Caco-2 (cell line): ENCODE data around the gene CBFA2T2. TPM values are rescaled to one million over a fixed set of nuclear protein-coding genes. Genes with fewer than 3 reads are reported as not detected.

Experiments
- BruUV-seq: library from RNA; stranded (reverse); fragments of 400-500 nt; replicated peaks from 2 replicates; lab custom pipeline; 2021; lab: Mats Ljungman, UMichigan
- CTCF ChIA-PET: fragments of 300-600 bp; sonication (Branson Sonifier 250); formaldehyde crosslinking; loops from one replicate; lab custom pipeline; 2022; ENCODE audit warnings: antibody characterized with exemption; lab: Charles Lee
- POLR2A ChIA-PET: fragments of 300-600 bp; sonication (Branson Sonifier 250); formaldehyde crosslinking; loops from one replicate; lab custom pipeline; 2022; ENCODE audit warnings: antibody characterized with exemption; lab: Charles Lee
- DNase-seq, 2 experiments: peaks; one replicate each; pipeline versions ENCODE4 v3.0.0 to v3.0.0-alpha.2; 2020 to 2022
- H3K27me3 ChIP-seq: replicated peaks from 2 replicates; pipeline ENCODE4 v1.6.0; 2011; ENCODE audit warnings: low read length; ENCODE audit not compliant: control insufficient read depth, insufficient read depth
- H3K36me3 ChIP-seq: 2 replicates; pipeline ENCODE4 v1.5.1; 2011; ENCODE audit warnings: low read length; ENCODE audit not compliant: control insufficient read depth, insufficient read depth
- H3K4me1 ChIP-seq: fragments of 250-450 bp; sonication (Bioruptor Pico); 2 replicates; pipeline ENCODE4 v1.5.1; 2020; ENCODE audit warnings: mild to moderate bottlenecking
- H3K4me3 ChIP-seq: 2 replicates; pipeline ENCODE4 v1.5.1; 2011; ENCODE audit warnings: low read depth, mild to moderate bottlenecking, control low read depth, low read length
- H3K9me3 ChIP-seq: fragments of 250-450 bp; sonication (Bioruptor Pico); 2 replicates; pipeline ENCODE4 v1.5.1; 2020; ENCODE audit warnings: mild to moderate bottlenecking, moderate library complexity
- H3K27ac Mint-ChIP-seq: one replicate; pipeline ENCODE4 v1.8.0; 2022; ENCODE audit warnings: mixed read lengths; ENCODE audit not compliant: unreplicated experiment
- H3K27me3 Mint-ChIP-seq: one replicate; pipeline ENCODE4 v1.8.0; 2022; ENCODE audit warnings: mixed read lengths; ENCODE audit not compliant: insufficient read depth, unreplicated experiment
- H3K36me3 Mint-ChIP-seq: one replicate; pipeline ENCODE4 v1.8.0; 2022; ENCODE audit warnings: mild to moderate bottlenecking, mixed read lengths; ENCODE audit not compliant: insufficient read depth, unreplicated experiment
- H3K4me1 Mint-ChIP-seq: one replicate; pipeline ENCODE4 v1.8.0; 2022; ENCODE audit warnings: low read depth, mixed read lengths; ENCODE audit not compliant: unreplicated experiment
- H3K4me3 Mint-ChIP-seq: one replicate; pipeline ENCODE4 v1.8.0; 2022; ENCODE audit warnings: mild to moderate bottlenecking, moderate library complexity, mixed read lengths; ENCODE audit not compliant: unreplicated experiment
- H3K9me3 Mint-ChIP-seq: one replicate; pipeline ENCODE4 v1.8.0; 2022; ENCODE audit warnings: mixed read lengths; ENCODE audit not compliant: unreplicated experiment
- intact Hi-C: fragments of 100-400 bp; cut with micrococcal nuclease; formaldehyde crosslinking; loops from one replicate; pipeline ENCODE4 v1.10.0; 2022; ENCODE audit not compliant: unreplicated experiment
- total RNA-seq: library from RNA; stranded (reverse); gene quantifications from 2 replicates; pipeline ENCODE4 v1.2.3, GENCODE V29; 2022
- TF ChIP-seq, protein P1 (sequence below), 2 experiments: fragments of 200-600 bp in 1 of 2; IDR thresholded peaks; 1 replicate in 1 of 2; 2 replicates in 1 of 2; pipeline versions ENCODE4 v1.5.1 to v1.8.0; 2011 to 2022; ENCODE audit warnings: antibody characterized with exemption in 1 of 2, control low read depth in 1 of 2, inconsistent platforms in 1 of 2, low read depth in 1 of 2, low read length in 1 of 2, mild to moderate bottlenecking in 1 of 2, moderate library complexity in 1 of 2; ENCODE audit not compliant: insufficient read depth in 1 of 2, severe bottlenecking in 1 of 2, unreplicated experiment in 1 of 2

CBFA2T2 gene
- total RNA-seq, 1 experiment from 2014 or later, result 30.6 TPM

DNA sequence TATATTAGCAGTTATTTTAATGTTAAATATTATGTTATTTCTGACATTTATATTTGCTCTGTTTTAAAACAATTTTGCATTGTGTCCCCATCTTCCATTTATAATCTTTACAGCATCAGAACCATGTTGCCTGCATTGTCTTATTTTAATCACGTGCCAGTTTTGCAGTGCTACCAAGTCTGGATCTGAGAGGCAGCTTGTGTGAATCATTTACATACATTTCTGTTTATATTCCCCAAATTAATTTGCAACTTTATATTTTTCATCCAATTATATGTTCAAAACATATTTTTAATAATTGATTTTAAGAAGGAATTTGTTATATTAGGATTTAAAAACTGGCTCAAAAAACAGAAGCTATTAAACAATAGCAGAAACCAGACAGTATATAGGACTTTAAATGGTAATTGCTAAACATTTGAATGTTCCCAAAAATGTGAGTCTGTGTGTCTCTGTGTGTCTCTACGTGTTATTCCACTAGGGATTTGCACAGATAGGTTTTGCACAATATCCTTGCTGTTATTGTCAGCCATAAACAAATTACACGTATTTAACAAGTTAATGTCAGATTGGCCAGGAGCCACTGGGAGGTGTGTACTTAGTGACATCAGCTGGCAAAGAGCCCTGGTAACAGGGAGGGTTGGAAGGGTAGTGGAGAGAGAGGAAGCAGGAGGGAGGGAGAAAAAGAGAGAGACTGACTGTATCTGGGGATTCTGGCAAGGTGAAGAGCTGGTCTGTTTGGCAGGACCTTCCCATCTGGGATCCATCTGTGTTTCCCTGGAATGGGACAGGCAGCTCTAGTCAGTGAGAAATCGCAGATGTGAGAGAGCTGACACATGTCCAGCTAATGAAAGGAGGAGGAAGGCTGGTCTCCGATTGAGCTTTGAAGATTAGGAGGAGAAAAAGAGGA, 72.1 kb downstream of the CBFA2T2 start:
- intact Hi-C loops, result no loop called here
- POLR2A ChIA-PET, result interaction anchor here (0.5 to 1.6 kb wide), 2 partner anchors 72 to 80 kb away, joined by 3 to 5 read pairs; partner anchors contain the start of gene CBFA2T2

DNA sequence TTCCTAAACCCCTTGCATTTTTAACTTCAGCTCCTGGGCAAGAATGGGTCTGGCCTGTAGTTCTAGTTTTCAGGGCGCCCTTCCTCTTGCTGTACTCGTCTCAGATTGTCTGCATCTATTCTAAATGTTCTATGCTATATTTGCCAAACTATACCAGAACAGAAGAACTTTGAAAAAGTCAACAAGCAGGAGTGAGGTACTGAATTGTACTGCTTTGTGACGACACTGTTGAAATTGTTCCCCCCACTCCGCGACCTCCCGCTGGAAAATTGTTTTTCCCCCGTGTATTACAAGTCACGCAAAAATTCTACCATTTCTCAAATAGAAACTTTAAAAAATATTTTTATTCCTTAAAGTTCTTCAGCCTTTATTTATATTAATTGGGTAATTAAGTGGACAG, 73.9 kb downstream of the CBFA2T2 start:
- H3K4me1 ChIP-seq, result no peaks in the 10 kb centered on the region
- no peak overlapping the region for H3K27ac Mint-ChIP-seq

More for the DNA sequence above, 72.1 kb downstream of the CBFA2T2 start:
- no peaks in the 10 kb centered on the region for H3K4me1 Mint-ChIP-seq
- no peak overlapping the region for H3K4me3 ChIP-seq
- H3K36me3 ChIP-seq, result no peaks in the 10 kb centered on the region
- H3K9me3 ChIP-seq, result no peaks in the 10 kb centered on the region
- H3K36me3 Mint-ChIP-seq, result peaks cover 8% of the 10 kb centered on the region
- no peaks in the 10 kb centered on the region for H3K9me3 Mint-ChIP-seq
- no peak overlapping the region for H3K27ac Mint-ChIP-seq
- BruUV-seq, result no TSS peak
- H3K27me3 ChIP-seq, result no peaks in the 10 kb centered on the region
- DNase-seq, result peak in 1 of 2 experiments; percentile 35
- TF ChIP-seq, protein P1, sequence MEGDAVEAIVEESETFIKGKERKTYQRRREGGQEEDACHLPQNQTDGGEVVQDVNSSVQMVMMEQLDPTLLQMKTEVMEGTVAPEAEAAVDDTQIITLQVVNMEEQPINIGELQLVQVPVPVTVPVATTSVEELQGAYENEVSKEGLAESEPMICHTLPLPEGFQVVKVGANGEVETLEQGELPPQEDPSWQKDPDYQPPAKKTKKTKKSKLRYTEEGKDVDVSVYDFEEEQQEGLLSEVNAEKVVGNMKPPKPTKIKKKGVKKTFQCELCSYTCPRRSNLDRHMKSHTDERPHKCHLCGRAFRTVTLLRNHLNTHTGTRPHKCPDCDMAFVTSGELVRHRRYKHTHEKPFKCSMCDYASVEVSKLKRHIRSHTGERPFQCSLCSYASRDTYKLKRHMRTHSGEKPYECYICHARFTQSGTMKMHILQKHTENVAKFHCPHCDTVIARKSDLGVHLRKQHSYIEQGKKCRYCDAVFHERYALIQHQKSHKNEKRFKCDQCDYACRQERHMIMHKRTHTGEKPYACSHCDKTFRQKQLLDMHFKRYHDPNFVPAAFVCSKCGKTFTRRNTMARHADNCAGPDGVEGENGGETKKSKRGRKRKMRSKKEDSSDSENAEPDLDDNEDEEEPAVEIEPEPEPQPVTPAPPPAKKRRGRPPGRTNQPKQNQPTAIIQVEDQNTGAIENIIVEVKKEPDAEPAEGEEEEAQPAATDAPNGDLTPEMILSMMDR (IDR thresholded peaks at IDR 0.05; ENCODE audit: insufficient read depth in 1 of 2, low read depth in 1 of 2, low read length in 1 of 2, severe bottlenecking in 1 of 2, unreplicated experiment in 1 of 2), result no peak
- no peak overlapping the region for H3K4me3 Mint-ChIP-seq
- no peaks in the 10 kb centered on the region for H3K27me3 Mint-ChIP-seq
- CTCF ChIA-PET, result interaction anchor here (0.5 to 0.7 kb wide), 2 partner anchors 104 to 652 kb away, joined by 3 read pairs; no protein-coding TSS in a partner anchor
- H3K4me1 ChIP-seq, result no peaks in the 10 kb centered on the region

More for the DNA sequence above, 73.9 kb downstream of the CBFA2T2 start:
- H3K4me3 Mint-ChIP-seq, result no peak overlapping the region
- no peaks in the 10 kb centered on the region for H3K36me3 Mint-ChIP-seq
- intact Hi-C loops, result no loop called here
- CTCF ChIA-PET, result no interaction called here
- no peaks in the 10 kb centered on the region for H3K36me3 ChIP-seq
- H3K4me1 Mint-ChIP-seq, result no peaks in the 10 kb centered on the region
- no TSS peak for BruUV-seq
- POLR2A ChIA-PET, result no interaction called here
- H3K27me3 ChIP-seq, result no peaks in the 10 kb centered on the region
- no peaks in the 10 kb centered on the region for H3K27me3 Mint-ChIP-seq
- DNase-seq, result no peak
- no peaks in the 10 kb centered on the region for H3K9me3 Mint-ChIP-seq
- no peaks in the 10 kb centered on the region for H3K9me3 ChIP-seq
- H3K4me3 ChIP-seq, result no peak overlapping the region
- TF ChIP-seq, protein P1 (IDR thresholded peaks at IDR 0.05; ENCODE audit: insufficient read depth in 1 of 2, low read depth in 1 of 2, low read length in 1 of 2, severe bottlenecking in 1 of 2, unreplicated experiment in 1 of 2), result no peak
